GM15510 (cell line): ENCODE results near the gene CACHD1.

Experiments
- POLR2A ChIP-seq: IDR thresholded peaks from 3 replicates; pipeline ENCODE4 v1.6.1; 2011; ENCODE audit warnings: borderline replicate concordance; ENCODE audit not compliant: insufficient read length; ENCODE audit errors: extremely low read depth

Gene CACHD1

DNA sequence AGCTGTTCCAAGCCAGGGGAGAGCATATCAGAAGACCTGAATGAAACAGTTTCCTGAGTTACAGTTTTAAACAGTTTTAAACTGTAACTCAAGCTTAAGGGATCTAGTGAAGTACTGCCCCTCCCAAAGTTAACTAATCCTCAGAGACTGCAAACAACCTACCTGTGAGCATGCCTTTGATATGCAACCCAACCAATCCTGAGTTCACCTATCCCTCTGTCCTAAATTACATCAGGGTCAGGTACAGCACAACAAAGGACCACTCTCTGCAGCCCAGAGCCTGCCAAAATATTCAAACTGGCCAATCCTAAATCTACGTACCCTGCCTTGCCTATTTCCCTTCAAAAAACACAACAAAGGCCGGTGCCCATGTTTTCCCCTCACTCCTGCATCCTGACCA lies 242.1 kb downstream of the CACHD1 start:
- TF ChIP-seq POLR2A, result no peak

DNA sequence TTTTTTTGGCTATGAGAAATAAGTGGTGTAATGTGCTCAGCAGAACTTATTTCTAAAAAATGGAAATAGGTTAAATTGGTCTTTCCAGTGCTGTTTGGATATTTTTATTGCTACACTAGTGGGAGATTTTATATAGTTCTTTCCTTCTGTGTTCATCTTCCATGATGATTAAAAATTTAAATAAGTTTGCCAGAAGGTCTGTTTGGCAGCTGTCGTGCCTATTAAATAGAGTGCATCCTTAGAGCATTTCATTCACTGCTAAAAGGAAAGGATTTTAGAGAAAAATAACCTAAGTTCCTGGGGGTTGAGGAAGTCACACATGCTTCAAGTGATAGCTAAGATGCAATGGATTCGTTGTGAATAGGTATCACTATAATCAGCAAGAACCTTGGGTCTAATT lies 245.3 kb downstream of the CACHD1 start:
- no peak for TF ChIP-seq POLR2A

- no peak for TF ChIP-seq POLR2A
These were observed 251.2 kb downstream of the CACHD1 start for GRCh38 chr1:64721135-64721534.

DNA sequence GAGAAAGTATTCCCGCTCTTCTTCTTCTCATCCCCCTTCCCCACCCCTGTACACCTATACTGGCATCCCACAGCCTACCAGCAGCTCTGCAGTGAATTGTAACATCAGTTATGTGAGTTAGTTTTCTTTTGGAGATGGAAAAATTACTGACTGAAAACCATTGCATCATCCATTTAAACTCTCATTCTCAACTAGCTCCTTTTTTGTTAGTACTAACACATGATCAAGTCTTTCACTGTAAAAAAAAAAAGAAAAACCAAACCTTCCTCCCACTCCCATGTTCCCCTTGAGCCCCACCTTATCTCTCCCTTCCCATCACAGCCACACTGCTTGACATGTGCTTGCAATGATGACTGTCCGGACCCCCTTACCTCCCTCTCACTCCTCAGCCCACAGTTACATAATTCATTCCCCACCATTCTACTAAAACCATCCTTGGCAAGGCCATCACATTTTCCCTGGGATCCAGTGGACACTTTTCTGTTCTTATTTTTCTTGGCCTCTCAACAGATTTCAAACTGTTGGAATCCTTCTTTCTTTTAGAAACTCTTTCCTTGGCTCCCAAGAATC lies 251.7 kb downstream of the CACHD1 start:
- no peak for TF ChIP-seq POLR2A

- no peak for TF ChIP-seq POLR2A
These were observed 257.9 kb downstream of the CACHD1 start for GRCh38 chr1:64727861-64728260.

DNA sequence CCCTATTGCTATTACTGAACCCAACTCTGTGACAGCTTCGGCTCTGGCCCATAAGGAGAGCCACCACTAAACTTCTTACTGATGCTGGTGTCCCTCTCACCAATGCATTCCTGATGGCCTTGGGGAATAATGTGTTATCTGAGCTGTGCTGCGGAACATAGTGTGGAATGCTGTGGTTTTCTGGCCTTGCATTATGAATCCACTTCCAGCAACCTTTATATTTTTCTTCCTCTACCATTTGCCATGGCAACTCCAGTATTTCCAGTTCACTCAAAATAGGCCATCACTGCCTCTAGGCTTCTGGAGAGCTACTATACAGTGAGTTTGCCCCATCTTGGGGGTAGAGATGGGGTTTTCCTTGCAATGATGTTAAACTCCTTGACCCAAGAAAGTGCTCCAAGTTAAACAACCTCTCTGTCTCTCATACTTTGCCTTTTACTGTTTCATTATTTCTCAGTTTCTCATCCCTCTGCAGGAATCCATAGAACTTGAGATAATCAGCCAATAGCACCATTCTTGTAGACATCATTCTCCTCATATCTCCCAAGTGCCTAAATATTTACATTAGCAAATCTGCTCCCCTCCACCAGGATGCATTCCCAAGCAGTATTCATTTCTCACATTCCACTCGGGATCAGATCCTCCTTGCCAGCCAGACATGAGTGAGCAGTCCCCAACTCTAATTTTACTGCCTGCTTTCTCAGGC lies 263.8 kb downstream of the CACHD1 start:
- no peak for TF ChIP-seq POLR2A

GRCh38 chr1:64734287-64734652 lies 264.3 kb downstream of the CACHD1 start:
- TF ChIP-seq POLR2A, result no peak
